Endometrium (tissue), 2 donors: ENCODE results near the gene DDR2.
A peak's percentile ranks its signal among the peaks of the same experiment; 100 is the strongest.

ENCODE experiments used
- FAIRE-seq: peaks from 2 replicates; lab custom pipeline; 2012; peaks lifted over from hg19 to GRCh38; lab: Jason Lieb, UNC
- donor health status: control.
- donor health status: control.

DDR2 gene

GRCh38 chr1:162672622-162673260, 40.5 kb downstream of the DDR2 start:
- FAIRE-seq, result no peak

- no peak for FAIRE-seq
These were observed 41.9 kb downstream of the DDR2 start for GRCh38 chr1:162674034-162674608.

GRCh38 chr1:162676087-162676486, 43.8 kb downstream of the DDR2 start:
- no peak for FAIRE-seq

- no peak for FAIRE-seq
These were observed 44.5 kb downstream of the DDR2 start for GRCh38 chr1:162676750-162677149.

- no peak for FAIRE-seq
These were observed 45.5 kb downstream of the DDR2 start for GRCh38 chr1:162677607-162678371.

- no peak for FAIRE-seq
These were observed 46.2 kb downstream of the DDR2 start for GRCh38 chr1:162678439-162678838.

GRCh38 chr1:162679298-162679697, 47.0 kb downstream of the DDR2 start:
- FAIRE-seq, result no peak

- no peak for FAIRE-seq
These were observed 48.3 kb downstream of the DDR2 start for GRCh38 chr1:162680419-162681121.

GRCh38 chr1:162681122-162681436, 48.8 kb downstream of the DDR2 start:
- no peak for FAIRE-seq

- FAIRE-seq, result no peak
These were observed 49.8 kb downstream of the DDR2 start for GRCh38 chr1:162682013-162682419.

GRCh38 chr1:162687870-162688269, 55.6 kb downstream of the DDR2 start:
- FAIRE-seq, result no peak

- FAIRE-seq, result no peak
These were observed 56.3 kb downstream of the DDR2 start for GRCh38 chr1:162688521-162688920.

- no peak for FAIRE-seq
These were observed 56.7 kb downstream of the DDR2 start for GRCh38 chr1:162688931-162689330.

GRCh38 chr1:162689745-162690671, 57.7 kb downstream of the DDR2 start:
- FAIRE-seq, result no peak

GRCh38 chr1:162690672-162691434, 58.6 kb downstream of the DDR2 start:
- FAIRE-seq, result peak; percentile 23

- FAIRE-seq, result no peak
These were observed 59.8 kb downstream of the DDR2 start for GRCh38 chr1:162691999-162692575.

- FAIRE-seq, result no peak
These were observed 62.6 kb downstream of the DDR2 start for GRCh38 chr1:162694911-162695310.

GRCh38 chr1:162695687-162696086, 63.4 kb downstream of the DDR2 start:
- FAIRE-seq, result no peak

- FAIRE-seq, result peak; percentile 95
These were observed 64.1 kb downstream of the DDR2 start for GRCh38 chr1:162696286-162696862.

GRCh38 chr1:162697140-162697895, 65.1 kb downstream of the DDR2 start:
- no peak for FAIRE-seq
